Lower leg skin (tissue), 3 donors: ENCODE measurements around the gene MYO1E.

Experiments
- POLR2A ChIP-seq, 2 donors: fragments of 450-650 bp; IDR thresholded peaks; one replicate each; pipeline ENCODE4 v1.6.1; 2016 to 2017; ENCODE audit warnings: antibody characterized with exemption in 2 of 2, mild to moderate bottlenecking in 1 of 2, moderate library complexity in 1 of 2
- TF ChIP-seq, protein P1 (sequence below), 3 donors: fragments of 450-650 bp; IDR thresholded peaks; one replicate each; pipeline ENCODE4 v1.5.1; 2016; ENCODE audit warnings: antibody characterized with exemption in 3 of 3, mild to moderate bottlenecking in 3 of 3, moderate library complexity in 2 of 3

GRCh38 chr15:59274126-59274970 is 98.3 kb downstream of the MYO1E start:
- no peak for TF ChIP-seq POLR2A (IDR thresholded peaks at IDR 0.05)
- TF ChIP-seq, protein P1, sequence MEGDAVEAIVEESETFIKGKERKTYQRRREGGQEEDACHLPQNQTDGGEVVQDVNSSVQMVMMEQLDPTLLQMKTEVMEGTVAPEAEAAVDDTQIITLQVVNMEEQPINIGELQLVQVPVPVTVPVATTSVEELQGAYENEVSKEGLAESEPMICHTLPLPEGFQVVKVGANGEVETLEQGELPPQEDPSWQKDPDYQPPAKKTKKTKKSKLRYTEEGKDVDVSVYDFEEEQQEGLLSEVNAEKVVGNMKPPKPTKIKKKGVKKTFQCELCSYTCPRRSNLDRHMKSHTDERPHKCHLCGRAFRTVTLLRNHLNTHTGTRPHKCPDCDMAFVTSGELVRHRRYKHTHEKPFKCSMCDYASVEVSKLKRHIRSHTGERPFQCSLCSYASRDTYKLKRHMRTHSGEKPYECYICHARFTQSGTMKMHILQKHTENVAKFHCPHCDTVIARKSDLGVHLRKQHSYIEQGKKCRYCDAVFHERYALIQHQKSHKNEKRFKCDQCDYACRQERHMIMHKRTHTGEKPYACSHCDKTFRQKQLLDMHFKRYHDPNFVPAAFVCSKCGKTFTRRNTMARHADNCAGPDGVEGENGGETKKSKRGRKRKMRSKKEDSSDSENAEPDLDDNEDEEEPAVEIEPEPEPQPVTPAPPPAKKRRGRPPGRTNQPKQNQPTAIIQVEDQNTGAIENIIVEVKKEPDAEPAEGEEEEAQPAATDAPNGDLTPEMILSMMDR (IDR thresholded peaks at IDR 0.05): no peak
